ENCODE data around the gene SUSD5.
"Not testable (repeated sequence)": the region's sequence is repeated elsewhere in the genome, so short reads cannot be mapped to it uniquely, and the experiment has no call there.

SUSD5 gene

GRCh38 chr3:33194303-33194702 is 24.3 kb downstream of the SUSD5 start:
- DNase-seq (ENCODE audit: low read depth) = no peak

GRCh38 chr3:33187368-33187634 is 31.3 kb downstream of the SUSD5 start:
- no peak for DNase-seq (ENCODE audit: low read depth)

- DNase-seq (ENCODE audit: low read depth) = no peak
These were observed 31.9 kb downstream of the SUSD5 start for GRCh38 chr3:33186524-33187367.

- DNase-seq (ENCODE audit: low read depth) = no peak
These were observed 33.7 kb downstream of the SUSD5 start for GRCh38 chr3:33184863-33185262.

- DNase-seq (ENCODE audit: low read depth) = not testable (repeated sequence)
These were observed 37.0 kb downstream of the SUSD5 start for GRCh38 chr3:33181641-33182040.

- no peak for DNase-seq (ENCODE audit: low read depth)
These were observed 37.4 kb downstream of the SUSD5 start for GRCh38 chr3:33181229-33181628.

- DNase-seq (ENCODE audit: low read depth) = no peak
These were observed 39.5 kb downstream of the SUSD5 start for GRCh38 chr3:33179132-33179531.

- no peak for DNase-seq (ENCODE audit: low read depth)
These were observed 43.7 kb downstream of the SUSD5 start for GRCh38 chr3:33174711-33175414.

- DNase-seq (ENCODE audit: low read depth) = no peak
These were observed 44.5 kb downstream of the SUSD5 start for GRCh38 chr3:33174095-33174494.

GRCh38 chr3:33173672-33174071 is 44.9 kb downstream of the SUSD5 start:
- DNase-seq (ENCODE audit: low read depth) = no peak

- DNase-seq (ENCODE audit: low read depth) = no peak
These were observed 45.5 kb downstream of the SUSD5 start for GRCh38 chr3:33173103-33173502.

GRCh38 chr3:33171580-33171979 is 47.0 kb downstream of the SUSD5 start:
- no peak for DNase-seq (ENCODE audit: low read depth)

GRCh38 chr3:33170531-33170930 is 48.1 kb downstream of the SUSD5 start:
- no peak for DNase-seq (ENCODE audit: low read depth)

- DNase-seq (ENCODE audit: low read depth) = no peak
These were observed 50.8 kb downstream of the SUSD5 start for GRCh38 chr3:33167716-33168336.

- DNase-seq (ENCODE audit: low read depth) = no peak
These were observed 51.3 kb downstream of the SUSD5 start for GRCh38 chr3:33167284-33167683.

- no peak for DNase-seq (ENCODE audit: low read depth)
These were observed 52.5 kb downstream of the SUSD5 start for GRCh38 chr3:33166095-33166494.

- DNase-seq (ENCODE audit: low read depth) = no peak
These were observed 53.2 kb downstream of the SUSD5 start for GRCh38 chr3:33165372-33165771.

GRCh38 chr3:33162621-33163020 is 56.0 kb downstream of the SUSD5 start:
- DNase-seq (ENCODE audit: low read depth) = not testable (repeated sequence)

- DNase-seq (ENCODE audit: low read depth) = no peak
These were observed 58.6 kb downstream of the SUSD5 start for GRCh38 chr3:33159981-33160380.

GRCh38 chr3:33159234-33159633 is 59.4 kb downstream of the SUSD5 start:
- DNase-seq (ENCODE audit: low read depth) = no peak

- no peak for DNase-seq (ENCODE audit: low read depth)
These were observed 63.3 kb downstream of the SUSD5 start for GRCh38 chr3:33155301-33155700.

- DNase-seq (ENCODE audit: low read depth) = no peak
These were observed 64.8 kb downstream of the SUSD5 start for GRCh38 chr3:33153782-33154181.
